ENCODE data around the gene LRCH1.

LRCH1 gene

DNA sequence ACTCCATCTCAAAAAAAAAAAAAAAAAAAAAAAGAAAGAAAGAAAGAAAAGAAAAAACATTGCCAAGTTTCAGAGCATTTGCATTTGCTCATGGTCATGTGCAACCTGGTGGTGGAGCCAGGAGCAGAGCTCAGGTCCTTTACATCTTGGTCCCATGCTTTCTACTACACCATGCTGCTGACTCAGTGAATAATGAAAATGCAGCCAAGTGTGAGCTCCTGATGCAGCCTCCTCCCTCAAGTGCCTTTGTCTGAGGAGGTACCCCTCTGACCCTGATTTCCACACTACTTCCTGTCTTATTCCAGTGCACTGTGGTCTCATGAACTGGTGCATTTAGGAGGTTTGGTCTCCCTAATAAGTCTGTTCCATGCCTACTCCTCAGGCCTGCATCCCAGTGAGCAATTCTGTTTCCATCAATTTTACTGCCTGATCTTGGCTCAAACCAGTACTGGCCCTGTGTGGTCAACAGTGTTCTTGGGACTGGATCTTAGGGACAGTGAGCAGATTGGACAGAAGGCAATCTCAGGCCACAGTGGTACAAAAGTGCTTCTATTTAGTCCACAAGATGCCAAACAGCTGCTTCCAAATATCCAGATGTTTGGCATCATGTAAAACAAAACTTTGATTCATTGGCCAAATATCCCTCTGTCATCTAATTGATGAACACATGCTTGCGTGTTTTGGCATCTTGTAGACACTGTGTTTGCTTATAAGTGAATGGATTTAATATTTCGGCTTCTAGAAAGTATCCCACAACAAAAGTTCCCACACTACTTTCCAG is 28.8 kb upstream of the LRCH1 start:
- DNase-seq (ENCODE audit: extremely low spot score): no peak
- CTCF ChIA-PET: no interaction called here
- POLR2A ChIA-PET: interaction anchor here (0.7 kb wide), 1 partner anchor 11 kb away, joined by 3 read pairs; no protein-coding TSS in a partner anchor
- no peak for TF ChIP-seq NFRKB (IDR thresholded peaks at IDR 0.05)

- no peak for TF ChIP-seq NFRKB (IDR thresholded peaks at IDR 0.05)
- no peak for TF ChIP-seq SP1 (IDR thresholded peaks at IDR 0.05)
- TF ChIP-seq ARNT (IDR thresholded peaks at IDR 0.05): no peak
- TF ChIP-seq TARDBP (IDR thresholded peaks at IDR 0.05): no peak
- TF ChIP-seq SUZ12 (IDR thresholded peaks at IDR 0.05): no peak
- no peak for TF ChIP-seq HDGF (IDR thresholded peaks at IDR 0.05; ENCODE audit: borderline replicate concordance)
- TF ChIP-seq BHLHE40 (IDR thresholded peaks at IDR 0.05; ENCODE audit: borderline replicate concordance): no peak
- no peak for TF ChIP-seq ZNF384 (IDR thresholded peaks at IDR 0.05)
- no peak for TF ChIP-seq ELF4 (IDR thresholded peaks at IDR 0.05)
- no peak for TF ChIP-seq PKNOX1 (IDR thresholded peaks at IDR 0.05)
- POLR2A ChIA-PET: no interaction called here
- DNase-seq (ENCODE audit: extremely low spot score): no peak
- CTCF ChIA-PET: interaction anchor here (0.6 kb wide), 1 partner anchor 238 kb away, joined by 3 read pairs; no protein-coding TSS in a partner anchor
Measured at GRCh38 chr13:46526100-46526735, 26.8 kb upstream of the LRCH1 start.

DNA sequence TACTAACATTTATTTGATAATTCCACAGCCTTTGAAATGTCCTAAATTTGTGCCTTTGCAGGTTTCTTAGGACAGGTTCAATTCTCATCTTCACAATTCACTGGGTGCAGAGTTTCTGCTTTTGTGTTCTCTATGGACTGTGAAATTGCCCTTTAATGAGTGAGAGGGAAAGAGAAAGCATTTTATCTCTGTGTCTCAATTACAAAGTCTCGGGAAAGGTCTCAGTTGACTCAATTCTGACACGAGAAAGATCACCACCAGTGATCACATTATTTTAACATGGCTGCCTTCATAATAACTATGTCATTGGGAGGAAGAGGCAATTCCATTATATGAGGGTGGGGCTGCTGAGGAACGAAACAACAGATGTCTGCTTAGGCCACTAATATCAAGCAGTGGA is 26.2 kb upstream of the LRCH1 start:
- DNase-seq (ENCODE audit: extremely low spot score): no peak
- ChIA-PET CTCF (interaction anchor here (0.6 kb wide), 1 partner anchor 238 kb away, joined by 3 read pairs; no protein-coding TSS in a partner anchor), POLR2A (no interaction called here)
- TF ChIP-seq SUZ12 (IDR thresholded peaks at IDR 0.05) (no peak), ZNF384 (IDR thresholded peaks at IDR 0.05) (no peak), PKNOX1 (IDR thresholded peaks at IDR 0.05) (no peak), ELF4 (IDR thresholded peaks at IDR 0.05) (no peak), SP1 (IDR thresholded peaks at IDR 0.05) (no peak), NFRKB (IDR thresholded peaks at IDR 0.05) (no peak), FOXA1 (IDR thresholded peaks at IDR 0.05) (no peak), HDGF (IDR thresholded peaks at IDR 0.05; ENCODE audit: borderline replicate concordance) (no peak), LEF1 (IDR thresholded peaks at IDR 0.05; ENCODE audit: borderline replicate concordance) (no peak), FOXK2 (IDR thresholded peaks at IDR 0.05) (no peak), FOXM1 (IDR thresholded peaks at IDR 0.05; ENCODE audit: borderline replicate concordance) (no peak), ARNT (IDR thresholded peaks at IDR 0.05) (no peak), CTBP1 (IDR thresholded peaks at IDR 0.05; ENCODE audit: borderline replicate concordance) (no peak), TARDBP (IDR thresholded peaks at IDR 0.05) (no peak), L3MBTL2 (conservative IDR thresholded peaks at IDR 0.05) (no peak)

DNA sequence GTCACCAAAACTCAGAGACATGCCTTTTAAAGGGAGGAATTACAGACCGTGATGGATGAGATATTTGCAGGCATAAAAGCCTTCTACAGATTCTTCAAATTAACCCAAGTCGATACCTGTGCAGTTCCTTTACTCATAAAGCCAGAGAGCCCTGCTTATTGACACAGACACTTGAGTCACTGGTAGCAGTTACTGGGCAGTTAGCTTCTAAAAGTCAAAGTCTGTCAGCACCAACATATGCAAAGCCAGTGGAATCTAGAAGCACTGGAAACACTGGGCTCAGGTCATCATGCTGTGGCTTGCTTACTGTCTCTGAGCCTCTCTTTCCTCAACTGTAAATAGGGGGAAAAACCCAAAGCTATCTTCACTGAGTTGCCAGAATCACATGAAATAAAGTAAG is 25.7 kb upstream of the LRCH1 start:
- POLR2A ChIA-PET: no interaction called here
- no peak for TF ChIP-seq FOXK2 (IDR thresholded peaks at IDR 0.05)
- no peak for TF ChIP-seq FOXM1 (IDR thresholded peaks at IDR 0.05; ENCODE audit: borderline replicate concordance)
- no peak for TF ChIP-seq PKNOX1 (IDR thresholded peaks at IDR 0.05)
- TF ChIP-seq LEF1 (IDR thresholded peaks at IDR 0.05; ENCODE audit: borderline replicate concordance): no peak
- TF ChIP-seq ZNF384 (IDR thresholded peaks at IDR 0.05): no peak
- TF ChIP-seq ARNT (IDR thresholded peaks at IDR 0.05): no peak
- TF ChIP-seq SP1 (IDR thresholded peaks at IDR 0.05): no peak
- TF ChIP-seq CTBP1 (IDR thresholded peaks at IDR 0.05; ENCODE audit: borderline replicate concordance): no peak
- no peak for DNase-seq (ENCODE audit: extremely low spot score)
- CTCF ChIA-PET: no interaction called here

GRCh38 chr13:46529216-46529919 is 23.6 kb upstream of the LRCH1 start:
- POLR2A ChIA-PET: no interaction called here
- CTCF ChIA-PET: no interaction called here

More at GRCh38 chr13:46529216-46529919, 23.6 kb upstream of the LRCH1 start:
- DNase-seq (ENCODE audit: extremely low spot score): no peak
- no peak for TF ChIP-seq PKNOX1 (IDR thresholded peaks at IDR 0.05)
- TF ChIP-seq BHLHE40 (IDR thresholded peaks at IDR 0.05; ENCODE audit: borderline replicate concordance): no peak
- no peak for TF ChIP-seq ARNT (IDR thresholded peaks at IDR 0.05)
- no peak for TF ChIP-seq TARDBP (IDR thresholded peaks at IDR 0.05)
- no peak for TF ChIP-seq L3MBTL2 (conservative IDR thresholded peaks at IDR 0.05)
- TF ChIP-seq HDGF (IDR thresholded peaks at IDR 0.05; ENCODE audit: borderline replicate concordance): no peak
- TF ChIP-seq FOXM1 (IDR thresholded peaks at IDR 0.05; ENCODE audit: borderline replicate concordance): no peak
- no peak for TF ChIP-seq SP1 (IDR thresholded peaks at IDR 0.05)
- no peak for TF ChIP-seq CTBP1 (IDR thresholded peaks at IDR 0.05; ENCODE audit: borderline replicate concordance)
- TF ChIP-seq FOXA1 (IDR thresholded peaks at IDR 0.05): no peak
- no peak for TF ChIP-seq FOXK2 (IDR thresholded peaks at IDR 0.05)
- TF ChIP-seq SUZ12 (IDR thresholded peaks at IDR 0.05): no peak
- TF ChIP-seq ELF4 (IDR thresholded peaks at IDR 0.05): no peak
- TF ChIP-seq LEF1 (IDR thresholded peaks at IDR 0.05; ENCODE audit: borderline replicate concordance): no peak
- no peak for TF ChIP-seq ZNF384 (IDR thresholded peaks at IDR 0.05)
- TF ChIP-seq NFRKB (IDR thresholded peaks at IDR 0.05): no peak

Measured in HEK293T (cell line).